Measurements from ENCODE around the gene L3MBTL4. TPM values are rescaled to one million over a fixed set of nuclear protein-coding genes. Genes with fewer than 3 reads are reported as not detected.
"Not testable (repeated sequence)": the region's sequence is repeated elsewhere in the genome, so short reads cannot be mapped to it uniquely, and the experiment has no call there.

The L3MBTL4 gene
- total RNA-seq, 1 experiment from 2014 or later, result 0.87 TPM

GRCh38 chr18:6411382-6411781 lies 3.3 kb downstream of the L3MBTL4 start:
- Histone ChIP-seq H3K4me3 (ENCODE audit: low read depth in 2 of 2, low read length in 2 of 2) (no peak overlapping the region), H3K4me1 (ENCODE audit: control insufficient read depth, insufficient read depth, low read length) (no peaks in the 10 kb centered on the region), H3K27me3 (ENCODE audit: control insufficient read depth, insufficient read depth, low read length) (peaks cover 7% of the 10 kb centered on the region), H3K9me3 (ENCODE audit: control insufficient read depth, insufficient read depth, low read depth, low read length) (no peaks in the 10 kb centered on the region), H3K27ac (ENCODE audit: low read length) (no peak overlapping the region), H3K36me3 (ENCODE audit: control insufficient read depth, insufficient read depth, low read length) (no peaks in the 10 kb centered on the region)
- in situ Hi-C loops (cut with HindIII; ENCODE audit: low pct_unique_long_range_greater_than_20kb, low sequenced_read_pairs) (no loop called here), intact Hi-C loops (cut with micrococcal nuclease; ENCODE audit: unreplicated experiment) (no loop called here)
- no peak for TF ChIP-seq TCF7L2 (IDR thresholded peaks at IDR 0.05; ENCODE audit: low read depth, low read length)
- no peak for TF ChIP-seq REST (IDR thresholded peaks at IDR 0.05; ENCODE audit: insufficient read depth in 1 of 2, low read depth in 2 of 2, low read length in 1 of 2)
- no peak for TF ChIP-seq SIN3A (IDR thresholded peaks at IDR 0.05; ENCODE audit: borderline replicate concordance, insufficient read depth, low read depth, low read length)
- TF ChIP-seq POLR2AphosphoS5 (IDR thresholded peaks at IDR 0.05; ENCODE audit: low read depth, low read length), result no peak
- TF ChIP-seq CTCF (IDR thresholded peaks at IDR 0.05), result no peak
- DNase-seq (ENCODE audit: low read depth, low spot score) (no peak), ATAC-seq (no peak)
- BruUV-seq (replicated peaks), result no TSS peak
- ChIA-PET CTCF (no interaction called here), POLR2A (no interaction called here)

GRCh38 chr18:6409933-6410332 lies 4.8 kb downstream of the L3MBTL4 start:
- TF ChIP-seq TCF7L2 (IDR thresholded peaks at IDR 0.05; ENCODE audit: low read depth, low read length), result no peak
- TF ChIP-seq CTCF (IDR thresholded peaks at IDR 0.05), result no peak
- no peak for TF ChIP-seq SIN3A (IDR thresholded peaks at IDR 0.05; ENCODE audit: borderline replicate concordance, insufficient read depth, low read depth, low read length)
- no peak for TF ChIP-seq POLR2AphosphoS5 (IDR thresholded peaks at IDR 0.05; ENCODE audit: low read depth, low read length)
- no peak for TF ChIP-seq REST (IDR thresholded peaks at IDR 0.05; ENCODE audit: insufficient read depth in 1 of 2, low read depth in 2 of 2, low read length in 1 of 2)
- BruUV-seq (replicated peaks), result no TSS peak
- no peak overlapping the region for H3K27ac ChIP-seq (ENCODE audit: low read length)
- no peak for ATAC-seq
- in situ Hi-C loops (cut with HindIII; ENCODE audit: low pct_unique_long_range_greater_than_20kb, low sequenced_read_pairs) (no loop called here), intact Hi-C loops (cut with micrococcal nuclease; ENCODE audit: unreplicated experiment) (no loop called here)
- ChIA-PET POLR2A (interaction anchor here (0.6 kb wide), 1 partner anchor 111 kb away, joined by 3 read pairs; no protein-coding TSS in a partner anchor), CTCF (no interaction called here)
- no peaks in the 10 kb centered on the region for H3K9me3 ChIP-seq (ENCODE audit: control insufficient read depth, insufficient read depth, low read depth, low read length)
- no peak overlapping the region for H3K4me3 ChIP-seq (ENCODE audit: low read depth in 2 of 2, low read length in 2 of 2)
- H3K36me3 ChIP-seq (ENCODE audit: control insufficient read depth, insufficient read depth, low read length), result no peaks in the 10 kb centered on the region
- H3K27me3 ChIP-seq (ENCODE audit: control insufficient read depth, insufficient read depth, low read length), result peaks cover 3% of the 10 kb centered on the region
- H3K4me1 ChIP-seq (ENCODE audit: control insufficient read depth, insufficient read depth, low read length), result no peaks in the 10 kb centered on the region
- DNase-seq (ENCODE audit: low read depth, low spot score), result no peak

- H3K36me3 ChIP-seq (ENCODE audit: control insufficient read depth, insufficient read depth, low read length); intact Hi-C loops (cut with micrococcal nuclease; ENCODE audit: unreplicated experiment); H3K27ac ChIP-seq (ENCODE audit: low read length); H3K4me3 ChIP-seq (ENCODE audit: low read depth in 2 of 2, low read length in 2 of 2); POLR2A ChIA-PET; H3K9me3 ChIP-seq (ENCODE audit: control insufficient read depth, insufficient read depth, low read depth, low read length); in situ Hi-C loops (cut with HindIII; ENCODE audit: low pct_unique_long_range_greater_than_20kb, low sequenced_read_pairs); ATAC-seq; BruUV-seq (replicated peaks); H3K4me1 ChIP-seq (ENCODE audit: control insufficient read depth, insufficient read depth, low read length); DNase-seq (ENCODE audit: low read depth, low spot score); H3K27me3 ChIP-seq (ENCODE audit: control insufficient read depth, insufficient read depth, low read length): not testable (repeated sequence)
- CTCF ChIA-PET, result interaction anchor here (0.7 kb wide), 1 partner anchor 433 kb away, joined by 5 read pairs; no protein-coding TSS in a partner anchor
These were observed 6.2 kb downstream of the L3MBTL4 start for GRCh38 chr18:6408543-6408942.

Measured in Panc1 (cell line).